Effector CD8-positive, alpha-beta T cell (primary cell): ENCODE data around the gene ATP2B2.

Experiments
- DNase-seq: peaks from one replicate; lab custom pipeline; 2025; lab: John Stamatoyannopoulos, UW

ATP2B2 gene

GRCh38 chr3:10511809-10512494, 6.6 kb upstream of the ATP2B2 start:
- DNase-seq, result no peak

DNA sequence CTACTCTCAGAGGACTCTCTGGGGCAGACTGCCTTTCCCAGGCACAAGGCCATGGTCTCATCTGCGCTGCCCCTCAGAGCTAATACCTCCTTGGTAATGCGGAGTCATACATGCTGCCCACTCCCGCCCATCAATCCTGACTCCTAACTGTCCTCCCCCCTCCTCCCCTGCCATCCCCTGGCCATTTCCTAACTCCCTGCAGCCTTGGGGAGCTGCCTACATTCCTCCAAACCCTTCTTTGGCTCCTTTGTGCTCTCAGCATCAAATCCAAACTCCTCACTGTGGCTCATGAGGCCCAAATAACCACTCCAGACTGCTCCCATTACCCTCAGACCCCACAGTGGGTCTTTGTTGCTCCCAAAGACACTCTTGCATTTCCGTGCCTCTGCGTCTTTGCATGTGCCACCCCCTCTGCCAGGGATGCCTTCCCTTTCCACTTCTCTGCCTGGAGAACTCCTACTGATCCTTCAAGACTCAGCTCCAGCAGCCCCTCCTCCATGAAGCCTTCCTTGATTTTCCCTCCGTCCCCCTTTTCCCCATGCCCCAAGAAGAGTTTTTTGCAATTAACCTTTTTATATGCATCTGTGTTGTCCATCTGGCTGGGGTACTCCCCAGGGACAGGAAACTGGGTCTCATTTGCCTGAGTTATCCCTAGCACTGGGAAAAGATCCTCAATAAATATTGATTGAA, 5.5 kb upstream of the ATP2B2 start:
- no peak for DNase-seq

DNA sequence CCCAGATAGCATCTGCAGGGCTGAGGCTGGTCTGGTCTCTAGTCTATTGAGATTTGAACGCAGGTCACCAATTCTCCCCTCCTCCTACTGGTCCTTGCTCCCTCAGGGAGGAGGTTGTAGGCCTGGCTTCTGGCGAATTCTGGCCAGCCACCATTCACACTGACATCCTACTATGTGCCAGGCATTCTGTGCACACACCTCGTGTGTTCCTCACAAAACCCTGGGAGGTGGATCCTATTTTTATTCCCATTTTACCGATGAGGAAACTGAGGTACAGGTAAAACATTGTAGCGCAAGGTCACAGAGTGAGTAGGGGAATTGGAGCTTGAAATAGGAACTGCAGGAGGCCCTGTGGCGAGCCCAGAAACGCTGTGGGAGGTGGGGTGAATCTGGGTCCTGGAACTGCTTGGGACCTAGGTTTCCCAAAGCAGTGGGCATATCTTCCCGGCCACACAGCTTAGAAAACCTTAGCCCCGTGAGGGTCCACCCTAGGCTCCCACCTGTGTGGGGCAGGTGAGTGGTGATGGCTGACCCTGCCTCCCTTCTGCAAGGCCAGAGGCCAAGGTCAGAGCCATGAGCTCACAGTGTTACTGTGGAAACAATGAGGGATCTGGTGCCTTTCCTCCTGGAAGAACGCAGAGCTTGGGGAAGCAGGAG, 4.8 kb upstream of the ATP2B2 start:
- no peak for DNase-seq

- DNase-seq, result no peak
Measured at GRCh38 chr3:10509325-10509724, 3.9 kb upstream of the ATP2B2 start.

DNA sequence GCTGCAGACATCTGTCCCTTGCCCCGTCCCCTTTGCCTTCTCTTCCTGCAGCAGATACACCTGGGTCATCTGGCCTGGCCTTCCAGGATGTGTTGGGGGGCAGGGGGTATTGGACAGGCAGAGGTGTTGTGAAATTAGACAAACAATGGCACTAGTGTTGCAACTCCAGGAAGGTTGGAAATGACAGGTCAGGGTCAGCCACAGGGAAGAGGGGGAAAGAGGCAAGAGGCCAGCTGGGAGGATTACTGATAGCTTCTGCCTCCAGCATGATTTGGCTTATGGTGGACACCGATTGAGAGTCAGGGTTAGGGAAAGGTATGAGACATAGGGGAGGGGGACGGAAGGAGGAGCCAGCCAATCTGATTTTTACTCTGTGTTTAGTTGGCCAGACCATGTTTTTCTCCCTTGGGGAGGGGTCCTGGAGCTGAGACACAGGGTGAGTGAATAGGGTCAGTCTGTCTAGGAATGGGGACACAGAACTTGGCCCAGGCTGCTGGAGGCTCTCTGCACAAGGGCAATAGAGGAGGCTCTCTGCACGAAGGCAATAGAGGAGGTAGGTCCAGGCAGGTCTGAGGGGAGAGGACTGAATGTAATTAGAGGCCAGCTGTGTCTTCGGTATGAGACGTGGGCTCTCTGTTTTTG, 3.4 kb upstream of the ATP2B2 start:
- no peak for DNase-seq

- no peak for DNase-seq
Measured at GRCh38 chr3:10508235-10508618, 2.8 kb upstream of the ATP2B2 start.

GRCh38 chr3:10507331-10507730, 1.9 kb upstream of the ATP2B2 start:
- DNase-seq, result no peak

DNA sequence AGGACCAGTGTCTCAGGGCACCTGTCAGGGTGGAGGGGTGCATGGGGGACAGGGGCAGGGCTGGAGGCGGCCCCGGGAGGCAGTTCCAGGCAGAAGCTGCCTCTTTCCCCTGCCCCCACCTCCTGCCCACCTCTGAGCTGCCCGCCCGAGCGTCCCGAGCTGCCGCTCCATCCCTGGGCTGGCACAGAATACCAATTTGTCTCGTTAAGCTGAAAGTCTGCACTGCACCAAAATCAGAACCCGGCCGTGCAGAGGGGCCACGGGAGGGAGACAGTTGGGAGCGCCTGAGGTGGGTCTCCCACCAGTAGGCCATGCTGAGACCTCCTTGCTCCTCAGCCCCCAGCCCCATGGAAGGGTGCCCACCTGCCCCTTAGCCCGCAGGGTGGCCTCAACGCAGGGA, 1.3 kb upstream of the ATP2B2 start:
- no peak for DNase-seq

GRCh38 chr3:10505791-10506585, 602 bp upstream of the ATP2B2 start:
- DNase-seq, result no peak

GRCh38 chr3:10504171-10505049, 976 bp downstream of the ATP2B2 start:
- DNase-seq, result no peak

DNA sequence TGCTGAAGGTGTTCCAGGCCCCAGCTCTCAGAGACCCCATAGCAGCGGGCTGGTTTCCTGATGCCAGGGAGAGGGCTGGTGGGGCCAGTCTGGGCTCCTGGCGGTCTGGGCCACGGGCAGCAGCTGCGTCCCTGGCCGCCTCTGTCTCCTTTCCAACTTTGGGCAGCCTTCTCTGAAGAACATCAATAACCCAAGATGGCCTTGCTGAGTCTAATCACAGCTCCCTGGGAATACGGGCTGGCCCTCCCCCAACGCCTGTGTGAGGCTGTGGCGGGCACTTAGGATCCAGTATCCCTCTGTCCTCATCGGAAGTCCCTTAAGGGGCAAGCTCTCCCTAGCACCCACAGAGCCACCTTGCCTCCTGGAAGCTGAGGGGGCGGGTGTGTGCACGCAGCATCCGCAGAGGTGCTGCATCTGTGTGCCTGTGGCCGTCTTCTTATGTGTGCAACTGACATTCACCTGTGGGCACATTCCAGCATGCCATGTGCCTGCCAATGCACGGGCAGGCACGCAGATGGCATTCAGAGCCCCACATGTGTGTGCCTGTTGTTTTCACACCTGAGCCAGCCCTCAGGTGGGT, 2.1 kb downstream of the ATP2B2 start:
- no peak for DNase-seq

DNA sequence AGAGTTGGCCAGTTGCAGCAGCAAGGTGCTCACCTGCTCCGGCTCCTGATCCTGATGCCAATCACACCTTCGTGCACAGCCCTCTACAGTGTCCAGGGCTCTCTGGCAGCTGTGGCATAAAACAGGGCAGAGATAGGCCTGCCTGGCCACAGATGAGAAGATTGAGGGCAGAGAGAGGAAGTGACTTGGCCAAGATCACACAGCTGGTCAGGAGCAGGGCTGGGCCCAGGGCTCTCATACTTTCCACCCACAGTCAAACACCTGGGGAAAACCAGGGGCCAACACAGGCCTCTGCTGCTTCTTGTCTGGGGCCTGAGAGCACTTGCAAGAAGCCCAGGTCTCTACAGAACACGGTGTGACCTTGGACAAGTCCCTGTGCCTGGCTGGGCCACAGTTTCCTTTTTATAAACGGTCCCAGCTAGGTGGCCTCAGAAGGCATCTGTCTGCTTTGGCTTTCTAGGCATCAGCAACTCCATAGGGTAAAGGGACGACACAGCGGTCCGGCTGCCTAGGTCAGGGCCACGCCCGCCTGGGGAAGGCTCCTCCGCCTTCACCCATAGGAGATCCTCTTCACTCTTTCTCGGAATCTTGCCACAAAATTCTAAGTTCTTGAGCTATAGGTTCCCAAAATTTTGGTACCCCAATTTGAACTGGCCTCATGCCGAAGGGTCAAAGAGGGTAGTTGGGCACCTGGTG, 3.1 kb downstream of the ATP2B2 start:
- DNase-seq, result no peak

GRCh38 chr3:10501664-10502052, 3.7 kb downstream of the ATP2B2 start:
- no peak for DNase-seq

DNA sequence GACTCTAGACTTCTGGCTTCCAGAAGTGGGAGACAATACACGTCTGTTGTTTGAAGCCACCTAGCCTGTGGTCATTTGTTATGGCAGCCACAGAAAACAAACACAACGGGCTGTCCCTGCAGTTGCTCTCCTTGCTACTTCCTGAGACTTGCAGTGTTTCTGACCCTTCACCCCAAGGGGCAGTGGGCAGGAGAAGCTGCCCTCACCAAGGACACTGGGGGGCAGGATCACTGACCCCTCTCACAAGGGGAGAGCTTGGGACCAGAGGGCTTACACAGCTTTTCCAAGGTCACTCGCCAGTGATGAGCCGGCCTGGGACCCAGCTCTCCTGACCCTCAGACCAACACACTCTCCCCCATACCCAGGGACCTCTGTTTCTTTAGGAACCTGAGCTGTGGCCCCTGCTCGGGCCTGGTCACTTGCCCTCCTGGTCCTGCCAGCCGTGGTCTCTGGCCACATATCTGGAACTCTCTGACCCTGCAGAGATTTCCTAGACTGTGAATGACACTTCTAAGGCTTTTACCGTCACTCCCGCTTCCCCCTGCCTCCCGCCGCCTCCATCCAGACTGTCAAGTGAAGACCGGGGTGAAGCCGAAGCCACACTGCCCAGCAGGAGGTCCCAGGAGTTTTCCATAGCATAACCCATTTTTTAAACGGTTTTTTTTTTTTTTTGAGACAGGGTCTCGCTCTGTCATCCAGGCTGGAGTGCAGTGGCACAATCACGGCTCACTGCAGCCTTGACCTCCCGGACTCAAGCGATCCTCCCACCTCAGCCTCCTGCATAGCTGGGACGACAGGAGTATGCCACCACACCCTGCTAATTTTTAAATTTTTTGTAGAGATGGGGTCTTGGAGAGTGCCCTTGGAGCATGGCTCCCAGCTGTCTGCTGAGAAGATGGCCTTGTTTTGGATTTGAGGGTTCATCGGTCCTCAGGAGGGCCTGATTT, 4.4 kb downstream of the ATP2B2 start:
- DNase-seq, result no peak

GRCh38 chr3:10498271-10498670, 7.1 kb downstream of the ATP2B2 start:
- DNase-seq, result no peak

DNA sequence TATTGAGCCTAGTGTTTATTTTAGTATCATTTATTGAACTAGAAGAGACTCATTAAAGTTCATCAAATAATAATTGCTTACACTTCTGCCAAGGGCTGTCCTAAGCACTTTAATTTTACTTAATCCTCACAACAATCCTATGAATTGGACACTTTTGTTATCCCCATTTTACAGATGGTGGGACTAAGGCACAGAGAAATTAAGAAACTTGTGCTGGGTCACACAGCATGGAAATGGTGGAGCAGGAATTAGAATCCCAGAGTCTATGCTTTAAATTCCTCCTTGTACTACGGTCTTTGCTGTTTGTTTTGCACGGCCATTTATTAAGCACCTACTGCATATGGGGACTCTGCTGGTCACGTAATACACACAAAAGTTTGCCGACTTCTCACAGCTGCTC, 7.9 kb downstream of the ATP2B2 start:
- no peak for DNase-seq

DNA sequence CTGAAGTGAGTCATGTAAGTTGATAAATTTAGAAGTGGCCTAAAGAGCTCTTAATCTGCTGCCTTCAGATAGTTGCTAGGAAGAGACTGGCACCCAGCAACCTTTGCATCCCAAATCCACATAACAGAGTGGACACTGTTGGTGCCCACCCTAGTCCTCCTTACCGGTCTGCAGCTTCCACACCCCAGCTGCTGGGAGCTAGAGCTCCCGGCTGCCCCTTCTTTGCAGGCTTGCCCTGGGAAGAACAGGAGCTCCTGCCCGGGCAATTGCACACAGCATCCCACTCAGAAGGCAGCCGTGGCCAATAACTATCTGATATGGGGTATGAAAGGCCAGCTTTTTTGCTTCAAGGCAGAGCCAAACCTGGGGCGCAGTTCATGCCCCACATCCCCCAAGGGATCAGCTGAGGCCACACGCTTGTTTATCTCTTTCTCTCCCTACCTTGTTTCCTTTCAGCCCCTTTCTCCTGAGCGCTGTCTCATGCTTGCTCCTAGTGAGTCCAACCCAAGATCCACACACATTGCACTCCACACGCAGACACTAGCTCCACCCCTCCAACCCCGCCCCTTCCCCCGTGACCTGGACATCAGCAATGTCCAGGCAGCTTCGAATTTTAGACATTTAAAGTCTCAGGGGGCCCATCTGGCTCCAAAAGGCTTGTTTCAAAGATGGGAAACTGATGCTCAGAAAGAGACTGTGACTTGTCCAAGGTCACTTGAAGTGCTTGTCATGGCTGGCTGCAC, 9.1 kb downstream of the ATP2B2 start:
- DNase-seq, result no peak

DNA sequence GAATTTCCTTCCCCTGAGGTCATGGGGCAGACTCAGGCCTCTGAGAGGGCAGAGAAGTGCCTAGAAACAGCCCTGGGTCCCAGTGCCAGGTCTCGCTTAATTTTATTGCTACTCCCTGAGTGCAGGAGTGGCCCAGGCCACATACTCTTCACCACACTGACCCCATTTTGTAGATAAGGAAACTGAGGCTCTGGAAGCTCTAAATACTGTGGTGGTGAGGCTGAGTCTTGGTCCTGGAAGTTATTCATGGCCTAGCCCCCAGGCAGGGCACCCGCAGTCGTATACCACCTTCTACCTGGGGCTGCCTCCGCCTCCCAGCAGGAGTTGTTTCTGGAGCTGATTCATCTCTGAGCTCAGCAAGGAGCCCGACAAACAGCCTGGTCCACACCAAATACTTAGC, 9.8 kb downstream of the ATP2B2 start:
- no peak for DNase-seq
